Ovary (tissue), 9 donors: ENCODE data around the gene EEF1AKMT4. TPM values are rescaled to one million over a fixed set of nuclear protein-coding genes. Genes with fewer than 3 reads are reported as not detected.
A peak's percentile ranks its signal among the peaks of the same experiment; 100 is the strongest.

Source experiments
- DNase-seq, 5 donors: peaks; one replicate each; pipeline ENCODE4 v3.0.0-alpha.2; 2019 to 2020
- H3K27ac ChIP-seq, 2 donors: fragments of 200-600 bp; one replicate each; pipeline versions ENCODE4 v1.5.1 to v1.8.0; 2019 to 2022
- H3K27me3 ChIP-seq: fragments of 200-600 bp; one replicate; pipeline ENCODE4 v1.8.0; 2022
- H3K36me3 ChIP-seq: fragments of 200-600 bp; sonication (generic); one replicate; pipeline ENCODE4 v1.5.1; 2019
- H3K4me1 ChIP-seq: one replicate; pipeline ENCODE4 v1.8.1; 2013; ENCODE audit warnings: mild to moderate bottlenecking, moderate library complexity; ENCODE audit not compliant: insufficient read depth
- H3K4me3 ChIP-seq: fragments of 200-600 bp; sonication (generic); one replicate; pipeline ENCODE4 v1.5.1; 2017
- H3K9me3 ChIP-seq, 2 donors: fragments of 200-600 bp in 1 of 2; sonication (generic) in 1 of 2; one replicate each; pipeline versions ENCODE4 v1.5.1 to v1.8.1; 2013 to 2019; ENCODE audit warnings: mild to moderate bottlenecking in 1 of 2, moderate library complexity in 1 of 2
- CTCF ChIP-seq, 3 donors: fragments of 450-650 bp in 2 of 3; fragments of 200-600 bp in 1 of 3; IDR thresholded peaks; one replicate each; pipeline versions ENCODE4 v1.5.1 to v1.8.0; 2016 to 2022; ENCODE audit warnings: antibody characterized with exemption in 3 of 3, mild to moderate bottlenecking in 1 of 3
- EP300 ChIP-seq: sonication (generic); formaldehyde crosslinking; IDR thresholded peaks from one replicate; pipeline ENCODE4 v1.6.1; 2017; ENCODE audit warnings: antibody characterized with exemption
- POLR2A ChIP-seq: fragments of 450-650 bp; IDR thresholded peaks from one replicate; pipeline ENCODE4 v1.6.1; 2017; ENCODE audit warnings: antibody characterized with exemption, mild to moderate bottlenecking, moderate library complexity
- WGBS, 3 donors: extraction: QIAGEN DNeasy Blood & Tissue Kit in 1 of 3; methylation state at CpG; one replicate each; pipeline versions ENCODE4 v1.1.5 to v1.1.7; 2013 to 2017; 5-methylcytosine and 5-hydroxymethylcytosine counted together
- intact Hi-C, 4 donors: fragments of 100-400 bp; cut with DNase I; formaldehyde crosslinking; loops; one replicate each; pipeline versions ENCODE4 v1.11.0 to v1.15.1; 2022 to 2023
- microRNA counts: library from miRNA; unstranded; fragments of <30 nt; microRNA quantifications from one replicate; lab custom pipeline; 2016
- microRNA-seq, 3 donors: library from miRNA; unstranded; fragments of <30 nt; microRNA quantifications; one replicate each; pipeline versions ENCODE4 to v1.2.0, GENCODE V29; 2019 to 2020
- polyA plus RNA-seq, 2 donors: library from polyadenylated mRNA; stranded (reverse); fragments of 200-250 nt in 1 of 2; fragments of 350-450 nt in 1 of 2; fragmentation: Illumina TruSeq in 1 of 2; extraction: RNeasy Lipid Tissue Mini Kit (QIAGEN cat#74804) in 1 of 2; gene quantifications; one replicate each; pipeline ENCODE4 v1.2.3, GENCODE V29; 2013 to 2014
- small RNA-seq: library from RNA; depleted of rRNA; stranded (forward); fragments of <200 nt; gene quantifications from one replicate; pipeline ENCODE3, GENCODE V24; 2016
- total RNA-seq, 7 donors: library from RNA; depleted of rRNA in 2 of 7; stranded (reverse); fragments of >200 nt in 2 of 7; fragmentation: NEBNext Ultra II Directional in 3 of 7; extraction: Animal tissue kit (Norgen Biotek cat#: 25700) in 3 of 7; gene quantifications; one replicate each; pipeline versions ENCODE4 v1.1.0 to v1.2.4, GENCODE V29; 2016 to 2023
- donor health status: DM: no; HTN: no; CAD: no; lungs with moderate emphysema.
- donor health status: DM: no; HTN: no; CAD: no.
- donor health status: Bipolar disorder and iron deficiency.
- donor health status: DM: yes; HTN: yes; CAD: no.
- donor health status: DM: no; HTN: no; CAD: no.
- donor health status: DM: yes; HTN: yes; CAD: no.

Gene EEF1AKMT4
- total and polyA plus RNA-seq, 9 donors, result 0.87 to 3.3 (median 2.0) TPM

GRCh38 chr3:184305577-184305976 lies 56.1 kb downstream of the EEF1AKMT4 start:
- TF ChIP-seq EP300, result no peak
- peak in 1 of 3 donors; percentile 6 for TF ChIP-seq CTCF (IDR thresholded peaks at IDR 0.05)
- H3K27ac ChIP-seq, result no peak overlapping the region
- DNase-seq, result no peak
- no peaks in the 10 kb centered on the region for H3K36me3 ChIP-seq
- H3K27me3 ChIP-seq, result no peaks in the 10 kb centered on the region
- 24 to 36% (median 25%) methylated on average over 1 of the region's 1 CpG for WGBS, 3 donors
- no peaks in the 10 kb centered on the region for H3K9me3 ChIP-seq
- H3K4me3 ChIP-seq, result no peak overlapping the region
- intact Hi-C loops, result loop anchor here in 1 of 4 donors (10.0 kb wide), 1 partner anchor 49 kb away; no protein-coding TSS in a partner anchor
- H3K4me1 ChIP-seq, result no peaks in the 10 kb centered on the region

- no peaks in the 10 kb centered on the region for H3K4me1 ChIP-seq
- DNase-seq, result no peak
- no peaks in the 10 kb centered on the region for H3K27me3 ChIP-seq
- no peak for TF ChIP-seq POLR2A
- H3K4me3 ChIP-seq, result no peak overlapping the region
- no peaks in the 10 kb centered on the region for H3K9me3 ChIP-seq
- WGBS, 3 donors, result 89 to 94% (median 90%) methylated on average over 4 of the region's 4 CpGs
- no peaks in the 10 kb centered on the region for H3K36me3 ChIP-seq
- no peak overlapping the region for H3K27ac ChIP-seq
- intact Hi-C loops, result loop anchor here in 1 of 4 donors (10.0 kb wide), 1 partner anchor 48 kb away; no protein-coding TSS in a partner anchor
Measured at GRCh38 chr3:184306341-184306972, 57.0 kb downstream of the EEF1AKMT4 start.

- Histone ChIP-seq H3K27me3 (no peaks in the 10 kb centered on the region), H3K27ac (no peak overlapping the region), H3K9me3 (no peaks in the 10 kb centered on the region), H3K4me1 (no peaks in the 10 kb centered on the region), H3K36me3 (no peaks in the 10 kb centered on the region), H3K4me3 (no peak overlapping the region)
- intact Hi-C loops, result loop anchor here in 1 of 4 donors (10.0 kb wide), 1 partner anchor 47 kb away; no protein-coding TSS in a partner anchor
- no peak for TF ChIP-seq CTCF (IDR thresholded peaks at IDR 0.05)
- 86 to 94% (median 90%) methylated on average over 9 of the region's 9 CpGs for WGBS, 3 donors
- no peak for DNase-seq
Measured at GRCh38 chr3:184307915-184308314, 58.4 kb downstream of the EEF1AKMT4 start.

MicroRNA genes within 50 kb of the gene (microRNA counts, 767-probe panel; counts per million panel counts)
- 530 counts per million, percentile 78 among the panel's probes with 10 or more counts for microRNA hsa-miR-1224-3p (lab: Ali Mortazavi, UCI)
- microRNA hsa-miR-1224-5p (lab: Ali Mortazavi, UCI), result 530 counts per million, percentile 78 among the panel's probes with 10 or more counts

Small RNA genes within 50 kb of the gene (microRNA-seq; reads per million reads assigned to microRNA genes)
- 0 reads per million in 3 donors for gene MIR1224

Small RNA genes within 50 kb of the gene (small RNA-seq; reads per million reads assigned to genes)
- not detected for gene MIR1224

Other genes with a start within 250 kb of the EEF1AKMT4 start
- gene ABCC5, start 231.8 kb upstream of the EEF1AKMT4 start, total RNA-seq, result 10 to 100 TPM; 16.3 to 23.1 (median 19.8) TPM
- 10 to 100 TPM; 19.4 to 29.4 TPM for gene ABCC5, start 231.8 kb upstream of the EEF1AKMT4 start, polyA plus RNA-seq
- under 1 TPM in 1 of 7 donors, not detected in 6; 0.24 TPM for gene HTR3D, start 217.9 kb upstream of the EEF1AKMT4 start, total RNA-seq
- gene HTR3D, start 217.9 kb upstream of the EEF1AKMT4 start, polyA plus RNA-seq, result not detected
- not detected for gene HTR3C, start 196.6 kb upstream of the EEF1AKMT4 start, total RNA-seq
- gene HTR3C, start 196.6 kb upstream of the EEF1AKMT4 start, polyA plus RNA-seq, result not detected
- not detected for gene HTR3E, start 152.6 kb upstream of the EEF1AKMT4 start, total RNA-seq
- gene HTR3E, start 152.6 kb upstream of the EEF1AKMT4 start, polyA plus RNA-seq, result not detected
- gene EIF2B5, start 114.3 kb upstream of the EEF1AKMT4 start, total RNA-seq, result 10 to 100 TPM; 18.6 to 31.9 (median 28.7) TPM
- gene EIF2B5, start 114.3 kb upstream of the EEF1AKMT4 start, polyA plus RNA-seq, result 10 to 100 TPM; 26.2 to 42.4 TPM
- gene DVL3, start 94.3 kb upstream of the EEF1AKMT4 start, total RNA-seq, result 10 to 100 TPM; 30.2 to 93.8 (median 74.8) TPM
- 10 to 100 TPM; 40.8 to 48.1 TPM for gene DVL3, start 94.3 kb upstream of the EEF1AKMT4 start, polyA plus RNA-seq
- gene AP2M1, start 74.8 kb upstream of the EEF1AKMT4 start, total RNA-seq, result 100 to 1,000 TPM; 107 to 281 (median 252) TPM
- 100 to 1,000 TPM; 236 to 371 TPM for gene AP2M1, start 74.8 kb upstream of the EEF1AKMT4 start, polyA plus RNA-seq
- gene ABCF3, start 63.5 kb upstream of the EEF1AKMT4 start, total RNA-seq, result 10 to 100 TPM; 56.6 to 82.0 (median 61.7) TPM
- 10 to 100 TPM; 30.2 to 42.8 TPM for gene ABCF3, start 63.5 kb upstream of the EEF1AKMT4 start, polyA plus RNA-seq
- 1 to 10 TPM in 1 of 7 donors, under 1 TPM in 5, not detected in 1; 0.24 to 5.9 (median 0.64) TPM for gene VWA5B2, start 20.1 kb upstream of the EEF1AKMT4 start, total RNA-seq
- under 1 TPM; 0.15 to 0.36 TPM for gene VWA5B2, start 20.1 kb upstream of the EEF1AKMT4 start, polyA plus RNA-seq
- gene ALG3, start 710 bp upstream of the EEF1AKMT4 start, total RNA-seq, result 10 to 100 TPM; 20.0 to 42.0 (median 23.0) TPM
- gene ALG3, start 710 bp upstream of the EEF1AKMT4 start, polyA plus RNA-seq, result 10 to 100 TPM; 17.8 to 25.4 TPM
- under 1 TPM in 2 of 7 donors, not detected in 5; 0.23 to 0.26 TPM for gene CAMK2N2, start 11.9 kb downstream of the EEF1AKMT4 start, total RNA-seq
- gene CAMK2N2, start 11.9 kb downstream of the EEF1AKMT4 start, polyA plus RNA-seq, result under 1 TPM; 0.08 to 0.13 TPM
- gene ECE2, start 26.4 kb downstream of the EEF1AKMT4 start, total RNA-seq, result not detected
- gene ECE2, start 26.4 kb downstream of the EEF1AKMT4 start, polyA plus RNA-seq, result under 1 TPM in 1 of 2 donors, not detected in 1; 0.43 TPM
- 100 to 1,000 TPM in 6 of 7 donors, 10 to 100 TPM in 1; 74.4 to 149 (median 138) TPM for gene PSMD2, start 49.6 kb downstream of the EEF1AKMT4 start, total RNA-seq
- gene PSMD2, start 49.6 kb downstream of the EEF1AKMT4 start, polyA plus RNA-seq, result 100 to 1,000 TPM; 119 to 177 TPM
- gene EIF4G1, start 64.9 kb downstream of the EEF1AKMT4 start, total RNA-seq, result 100 to 1,000 TPM in 6 of 7 donors, 10 to 100 TPM in 1; 72.4 to 295 (median 212) TPM
- 100 to 1,000 TPM; 110 to 159 TPM for gene EIF4G1, start 64.9 kb downstream of the EEF1AKMT4 start, polyA plus RNA-seq
- gene FAM131A, start 87.9 kb downstream of the EEF1AKMT4 start, total RNA-seq, result 10 to 100 TPM; 16.4 to 37.8 (median 32.9) TPM
- 10 to 100 TPM in 1 of 2 donors, 1 to 10 TPM in 1; 8.7 to 19.7 TPM for gene FAM131A, start 87.9 kb downstream of the EEF1AKMT4 start, polyA plus RNA-seq
- 10 to 100 TPM in 4 of 7 donors, 1 to 10 TPM in 3; 5.7 to 18.0 (median 15.4) TPM for gene CLCN2, start 111.9 kb downstream of the EEF1AKMT4 start, total RNA-seq
- 10 to 100 TPM in 1 of 2 donors, 1 to 10 TPM in 1; 3.5 to 11.7 TPM for gene CLCN2, start 111.9 kb downstream of the EEF1AKMT4 start, polyA plus RNA-seq
- 10 to 100 TPM; 47.3 to 86.9 (median 60.6) TPM for gene POLR2H, start 112.0 kb downstream of the EEF1AKMT4 start, total RNA-seq
- gene POLR2H, start 112.0 kb downstream of the EEF1AKMT4 start, polyA plus RNA-seq, result 10 to 100 TPM; 52.6 to 67.2 TPM
- gene THPO, start 128.5 kb downstream of the EEF1AKMT4 start, total RNA-seq, result 1 to 10 TPM in 4 of 7 donors, under 1 TPM in 3; 0.34 to 2.0 (median 1.2) TPM
- 1 to 10 TPM in 1 of 2 donors, under 1 TPM in 1; 0.98 to 1.5 TPM for gene THPO, start 128.5 kb downstream of the EEF1AKMT4 start, polyA plus RNA-seq
- 10 to 100 TPM; 11.5 to 37.3 (median 20.5) TPM for gene CHRD, start 130.4 kb downstream of the EEF1AKMT4 start, total RNA-seq
- 10 to 100 TPM in 1 of 2 donors, 1 to 10 TPM in 1; 3.1 to 26.9 TPM for gene CHRD, start 130.4 kb downstream of the EEF1AKMT4 start, polyA plus RNA-seq